HL-60 (cell line): ENCODE measurements around the gene CEP57.

Experiments used
- DNase-seq, 2 experiments: peaks; one replicate each; pipeline ENCODE4 v3.0.0-alpha.2; 2010 to 2020; ENCODE audit warnings: low read depth in 1 of 2, low spot score in 1 of 2
- H3K27ac ChIP-seq: fragments of 250-450 bp; sonication (Bioruptor Pico); replicated peaks from 2 replicates; pipeline ENCODE4 v1.5.1; 2020; ENCODE audit warnings: mild to moderate bottlenecking, moderate library complexity
- H3K27me3 ChIP-seq: fragments of 250-450 bp; sonication (Bioruptor Pico); 2 replicates; pipeline ENCODE4 v1.5.1; 2021; ENCODE audit warnings: mild to moderate bottlenecking, moderate library complexity; ENCODE audit not compliant: insufficient read depth, poor library complexity, severe bottlenecking
- H3K4me3 ChIP-seq: replicated peaks from 2 replicates; pipeline ENCODE4 v1.5.1; 2011; ENCODE audit warnings: mild to moderate bottlenecking, control low read depth, low read length; ENCODE audit not compliant: insufficient read depth
- CTCF ChIP-seq: IDR thresholded peaks from one replicate; pipeline ENCODE4 v1.5.1; 2011; ENCODE audit warnings: low read length, control low read depth, inconsistent platforms; ENCODE audit not compliant: insufficient read depth
- GABPA ChIP-seq: IDR thresholded peaks from 2 replicates; pipeline ENCODE4 v1.6.1; 2012; ENCODE audit warnings: low read depth
- POLR2AphosphoS5 ChIP-seq: IDR thresholded peaks from 2 replicates; pipeline ENCODE4 v1.6.1; 2012; ENCODE audit warnings: low read depth
- REST ChIP-seq: IDR thresholded peaks from 2 replicates; pipeline ENCODE4 v1.6.1; 2012; ENCODE audit warnings: low read depth; ENCODE audit not compliant: insufficient replicate concordance
- SPI1 ChIP-seq: IDR thresholded peaks from 2 replicates; pipeline ENCODE4 v1.6.1; 2012; ENCODE audit warnings: low read depth, mild to moderate bottlenecking, borderline replicate concordance

The CEP57 gene

GRCh38 chr11:95831198-95831883, 41.0 kb downstream of the CEP57 start:
- H3K27ac ChIP-seq = no peak overlapping the region
- no peaks in the 10 kb centered on the region for H3K27me3 ChIP-seq
- no peak for DNase-seq
- TF ChIP-seq GABPA = no peak
- TF ChIP-seq CTCF = no peak
- peak; percentile 65 for TF ChIP-seq SPI1
- no peak for TF ChIP-seq REST
- TF ChIP-seq POLR2AphosphoS5 = no peak
- H3K4me3 ChIP-seq = no peak overlapping the region

DNA sequence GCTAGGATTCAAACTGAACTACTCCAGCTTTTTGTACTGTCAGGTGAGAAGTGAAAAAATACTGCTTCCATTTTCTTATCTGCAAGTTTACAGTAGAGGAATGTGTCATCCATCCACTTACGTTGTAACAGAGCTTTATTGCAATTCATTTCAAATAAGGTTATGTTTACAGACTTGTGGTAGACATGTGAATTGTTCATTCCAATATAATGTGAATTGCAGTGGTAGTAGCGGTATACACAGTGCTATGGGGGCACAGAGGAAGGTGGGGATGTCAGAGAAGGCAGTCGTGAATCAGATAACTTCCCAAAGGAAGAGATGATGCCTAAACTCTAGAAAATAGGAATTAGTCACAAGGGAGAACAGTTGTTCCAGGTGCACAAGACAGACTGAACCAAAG, 42.5 kb downstream of the CEP57 start:
- Histone ChIP-seq H3K27me3 (no peaks in the 10 kb centered on the region), H3K4me3 (no peak overlapping the region), H3K27ac (no peak overlapping the region)
- TF ChIP-seq CTCF (no peak), SPI1 (no peak), REST (no peak), GABPA (no peak), POLR2AphosphoS5 (no peak)
- no peak for DNase-seq

GRCh38 chr11:95833378-95833777, 43.1 kb downstream of the CEP57 start:
- DNase-seq = no peak
- no peak overlapping the region for H3K27ac ChIP-seq
- no peaks in the 10 kb centered on the region for H3K27me3 ChIP-seq
- H3K4me3 ChIP-seq = no peak overlapping the region
- TF ChIP-seq SPI1 = no peak
- TF ChIP-seq GABPA = no peak
- no peak for TF ChIP-seq POLR2AphosphoS5
- no peak for TF ChIP-seq REST
- no peak for TF ChIP-seq CTCF
